Measurements from ENCODE around the gene FREM1.

FREM1 gene

GRCh38 chr9:14869671-14870070 lies 40.6 kb downstream of the FREM1 start:
- DNase-seq, result no peak

- no peak for DNase-seq
These were observed 41.2 kb downstream of the FREM1 start for GRCh38 chr9:14868772-14869583.

GRCh38 chr9:14868418-14868771 lies 41.8 kb downstream of the FREM1 start:
- DNase-seq, result no peak

GRCh38 chr9:14866200-14866749 lies 44.0 kb downstream of the FREM1 start:
- DNase-seq, result no peak

- no peak for DNase-seq
These were observed 45.9 kb downstream of the FREM1 start for GRCh38 chr9:14864309-14864708.

GRCh38 chr9:14863402-14863801 lies 46.8 kb downstream of the FREM1 start:
- DNase-seq, result no peak

GRCh38 chr9:14857449-14858305 lies 52.6 kb downstream of the FREM1 start:
- DNase-seq, result no peak

GRCh38 chr9:14849851-14850250 lies 60.4 kb downstream of the FREM1 start:
- DNase-seq, result no peak

- DNase-seq, result no peak
These were observed 60.9 kb downstream of the FREM1 start for GRCh38 chr9:14849296-14849695.

GRCh38 chr9:14846871-14847311 lies 63.3 kb downstream of the FREM1 start:
- peak; percentile 15 for DNase-seq

- DNase-seq, result no peak
These were observed 67.1 kb downstream of the FREM1 start for GRCh38 chr9:14843163-14843562.

GRCh38 chr9:14842269-14842668 lies 68.0 kb downstream of the FREM1 start:
- DNase-seq, result no peak

- DNase-seq, result no peak
These were observed 71.5 kb downstream of the FREM1 start for GRCh38 chr9:14838701-14839100.

GRCh38 chr9:14836885-14837284 lies 73.3 kb downstream of the FREM1 start:
- no peak for DNase-seq

- DNase-seq, result no peak
These were observed 78.6 kb downstream of the FREM1 start for GRCh38 chr9:14831661-14832060.

GRCh38 chr9:14831074-14831473 lies 79.2 kb downstream of the FREM1 start:
- DNase-seq, result no peak

- DNase-seq, result no peak
These were observed 80.2 kb downstream of the FREM1 start for GRCh38 chr9:14830057-14830456.

- no peak for DNase-seq
These were observed 81.0 kb downstream of the FREM1 start for GRCh38 chr9:14829204-14829603.

GRCh38 chr9:14827805-14828204 lies 82.4 kb downstream of the FREM1 start:
- DNase-seq, result no peak

GRCh38 chr9:14824481-14824880 lies 85.7 kb downstream of the FREM1 start:
- no peak for DNase-seq

- DNase-seq, result no peak
These were observed 86.4 kb downstream of the FREM1 start for GRCh38 chr9:14823800-14824199.

- DNase-seq, result no peak
These were observed 87.6 kb downstream of the FREM1 start for GRCh38 chr9:14822666-14823065.

GRCh38 chr9:14819183-14819582 lies 91.0 kb downstream of the FREM1 start:
- no peak for DNase-seq

- DNase-seq, result no peak
These were observed 96.0 kb downstream of the FREM1 start for GRCh38 chr9:14814249-14814628.

All from inflammatory macrophage treated with lipopolysaccharide for 4 hours (primary cell).